ENCODE results near the gene SLF2.

The SLF2 gene

GRCh38 chr10:100904917-100905316, 7.8 kb upstream of the SLF2 start:
- no peak for TF ChIP-seq EGR1 (IDR thresholded peaks at IDR 0.05)
- no peak for TF ChIP-seq EP300 (IDR thresholded peaks at IDR 0.05; ENCODE audit: borderline replicate concordance)
- TF ChIP-seq TAF1 (IDR thresholded peaks at IDR 0.05; ENCODE audit: low read depth) = no peak
- no peak for TF ChIP-seq RAD21 (IDR thresholded peaks at IDR 0.05; ENCODE audit: low read depth)
- TF ChIP-seq ZBTB7A (IDR thresholded peaks at IDR 0.05; ENCODE audit: low read depth) = no peak
- no peak for TF ChIP-seq NFIC (IDR thresholded peaks at IDR 0.05)
- no peak for TF ChIP-seq FOXM1 (IDR thresholded peaks at IDR 0.05; ENCODE audit: borderline replicate concordance, low read depth)
- TF ChIP-seq CEBPB (IDR thresholded peaks at IDR 0.05) = no peak
- TF ChIP-seq YY1 (IDR thresholded peaks at IDR 0.05; ENCODE audit: low read depth) = no peak
- TF ChIP-seq, protein P1, sequence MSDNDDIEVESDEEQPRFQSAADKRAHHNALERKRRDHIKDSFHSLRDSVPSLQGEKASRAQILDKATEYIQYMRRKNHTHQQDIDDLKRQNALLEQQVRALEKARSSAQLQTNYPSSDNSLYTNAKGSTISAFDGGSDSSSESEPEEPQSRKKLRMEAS (IDR thresholded peaks at IDR 0.05) = no peak

- TF ChIP-seq, protein P1 (IDR thresholded peaks at IDR 0.05) = no peak
- TF ChIP-seq TEAD4 (IDR thresholded peaks at IDR 0.05) = no peak
- TF ChIP-seq CREB1 (IDR thresholded peaks at IDR 0.05; ENCODE audit: low read depth) = no peak
- TF ChIP-seq, protein P2, sequence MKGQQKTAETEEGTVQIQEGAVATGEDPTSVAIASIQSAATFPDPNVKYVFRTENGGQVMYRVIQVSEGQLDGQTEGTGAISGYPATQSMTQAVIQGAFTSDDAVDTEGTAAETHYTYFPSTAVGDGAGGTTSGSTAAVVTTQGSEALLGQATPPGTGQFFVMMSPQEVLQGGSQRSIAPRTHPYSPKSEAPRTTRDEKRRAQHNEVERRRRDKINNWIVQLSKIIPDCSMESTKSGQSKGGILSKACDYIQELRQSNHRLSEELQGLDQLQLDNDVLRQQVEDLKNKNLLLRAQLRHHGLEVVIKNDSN (IDR thresholded peaks at IDR 0.05) = no peak
- TF ChIP-seq EGR1 (IDR thresholded peaks at IDR 0.05) = no peak
- no peak for TF ChIP-seq ZBTB7A (IDR thresholded peaks at IDR 0.05; ENCODE audit: low read depth)
- no peak for TF ChIP-seq NFIC (IDR thresholded peaks at IDR 0.05)
- TF ChIP-seq EP300 (IDR thresholded peaks at IDR 0.05; ENCODE audit: borderline replicate concordance) = no peak
- TF ChIP-seq RAD21 (IDR thresholded peaks at IDR 0.05; ENCODE audit: low read depth) = no peak
- no peak for TF ChIP-seq CEBPB (IDR thresholded peaks at IDR 0.05)
- TF ChIP-seq, protein P3, sequence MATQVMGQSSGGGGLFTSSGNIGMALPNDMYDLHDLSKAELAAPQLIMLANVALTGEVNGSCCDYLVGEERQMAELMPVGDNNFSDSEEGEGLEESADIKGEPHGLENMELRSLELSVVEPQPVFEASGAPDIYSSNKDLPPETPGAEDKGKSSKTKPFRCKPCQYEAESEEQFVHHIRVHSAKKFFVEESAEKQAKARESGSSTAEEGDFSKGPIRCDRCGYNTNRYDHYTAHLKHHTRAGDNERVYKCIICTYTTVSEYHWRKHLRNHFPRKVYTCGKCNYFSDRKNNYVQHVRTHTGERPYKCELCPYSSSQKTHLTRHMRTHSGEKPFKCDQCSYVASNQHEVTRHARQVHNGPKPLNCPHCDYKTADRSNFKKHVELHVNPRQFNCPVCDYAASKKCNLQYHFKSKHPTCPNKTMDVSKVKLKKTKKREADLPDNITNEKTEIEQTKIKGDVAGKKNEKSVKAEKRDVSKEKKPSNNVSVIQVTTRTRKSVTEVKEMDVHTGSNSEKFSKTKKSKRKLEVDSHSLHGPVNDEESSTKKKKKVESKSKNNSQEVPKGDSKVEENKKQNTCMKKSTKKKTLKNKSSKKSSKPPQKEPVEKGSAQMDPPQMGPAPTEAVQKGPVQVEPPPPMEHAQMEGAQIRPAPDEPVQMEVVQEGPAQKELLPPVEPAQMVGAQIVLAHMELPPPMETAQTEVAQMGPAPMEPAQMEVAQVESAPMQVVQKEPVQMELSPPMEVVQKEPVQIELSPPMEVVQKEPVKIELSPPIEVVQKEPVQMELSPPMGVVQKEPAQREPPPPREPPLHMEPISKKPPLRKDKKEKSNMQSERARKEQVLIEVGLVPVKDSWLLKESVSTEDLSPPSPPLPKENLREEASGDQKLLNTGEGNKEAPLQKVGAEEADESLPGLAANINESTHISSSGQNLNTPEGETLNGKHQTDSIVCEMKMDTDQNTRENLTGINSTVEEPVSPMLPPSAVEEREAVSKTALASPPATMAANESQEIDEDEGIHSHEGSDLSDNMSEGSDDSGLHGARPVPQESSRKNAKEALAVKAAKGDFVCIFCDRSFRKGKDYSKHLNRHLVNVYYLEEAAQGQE (IDR thresholded peaks at IDR 0.05; ENCODE audit: low read depth) = no peak
- no peak for TF ChIP-seq TCF12 (IDR thresholded peaks at IDR 0.05; ENCODE audit: low read depth)
- TF ChIP-seq FOXM1 (IDR thresholded peaks at IDR 0.05; ENCODE audit: borderline replicate concordance, low read depth) = no peak
- no peak for TF ChIP-seq YY1 (IDR thresholded peaks at IDR 0.05; ENCODE audit: low read depth)
Observed at GRCh38 chr10:100907175-100907574, 5.6 kb upstream of the SLF2 start.

- TF ChIP-seq, protein P1 (IDR thresholded peaks at IDR 0.05) = no peak
- TF ChIP-seq TEAD4 (IDR thresholded peaks at IDR 0.05) (no peak), TCF12 (IDR thresholded peaks at IDR 0.05; ENCODE audit: low read depth) (no peak), CEBPB (IDR thresholded peaks at IDR 0.05) (no peak), YY1 (IDR thresholded peaks at IDR 0.05; ENCODE audit: low read depth) (no peak), ZBTB7A (IDR thresholded peaks at IDR 0.05; ENCODE audit: low read depth) (no peak), CREB1 (IDR thresholded peaks at IDR 0.05; ENCODE audit: low read depth) (no peak), TAF1 (IDR thresholded peaks at IDR 0.05; ENCODE audit: low read depth) (no peak), FOXM1 (IDR thresholded peaks at IDR 0.05; ENCODE audit: borderline replicate concordance, low read depth) (no peak), EP300 (IDR thresholded peaks at IDR 0.05; ENCODE audit: borderline replicate concordance) (no peak), NFIC (IDR thresholded peaks at IDR 0.05) (no peak), RAD21 (IDR thresholded peaks at IDR 0.05; ENCODE audit: low read depth) (no peak), EGR1 (IDR thresholded peaks at IDR 0.05) (no peak)
- TF ChIP-seq, protein P2 (IDR thresholded peaks at IDR 0.05) = no peak
- TF ChIP-seq, protein P3 (IDR thresholded peaks at IDR 0.05; ENCODE audit: low read depth) = no peak
Observed at GRCh38 chr10:100907773-100908363, 4.9 kb upstream of the SLF2 start.

- TF ChIP-seq ZBTB7A (IDR thresholded peaks at IDR 0.05; ENCODE audit: low read depth) = no peak
- TF ChIP-seq CREB1 (IDR thresholded peaks at IDR 0.05; ENCODE audit: low read depth) = no peak
- TF ChIP-seq, protein P3 (IDR thresholded peaks at IDR 0.05; ENCODE audit: low read depth) = no peak
- TF ChIP-seq NFIC (IDR thresholded peaks at IDR 0.05) = no peak
- TF ChIP-seq TCF12 (IDR thresholded peaks at IDR 0.05; ENCODE audit: low read depth) = no peak
Observed at GRCh38 chr10:100908378-100908777, 4.4 kb upstream of the SLF2 start.
